HG02642 (cell line): ENCODE measurements around the gene VPS51.

Source experiments
- ATAC-seq: cut with Tn5 transposase; IDR thresholded peaks from one replicate; pipeline ENCODE4 v1.9.1; 2021; ENCODE audit warnings: mild to moderate bottlenecking; ENCODE audit not compliant: unreplicated experiment, poor library complexity

VPS51 gene

DNA sequence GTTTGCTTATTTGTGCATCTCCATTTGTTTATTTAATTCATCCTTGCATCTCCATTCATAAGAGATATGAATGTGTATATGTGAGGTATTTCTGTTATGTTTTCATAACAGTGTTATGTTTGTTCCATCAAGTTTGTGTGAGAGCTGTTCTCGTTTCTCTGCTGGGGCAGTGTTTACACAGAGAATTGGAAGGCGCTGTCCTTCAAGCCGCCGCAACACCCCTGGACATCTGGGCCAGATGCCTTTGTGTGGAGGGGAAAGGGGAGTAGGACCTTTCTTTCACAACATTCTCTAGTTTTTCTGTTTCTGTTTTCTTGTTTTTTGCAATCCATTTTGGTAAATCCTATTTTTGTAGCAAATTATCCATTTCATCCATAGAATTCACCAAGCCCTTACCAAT, 8.6 kb downstream of the VPS51 start:
- ATAC-seq: no peak

DNA sequence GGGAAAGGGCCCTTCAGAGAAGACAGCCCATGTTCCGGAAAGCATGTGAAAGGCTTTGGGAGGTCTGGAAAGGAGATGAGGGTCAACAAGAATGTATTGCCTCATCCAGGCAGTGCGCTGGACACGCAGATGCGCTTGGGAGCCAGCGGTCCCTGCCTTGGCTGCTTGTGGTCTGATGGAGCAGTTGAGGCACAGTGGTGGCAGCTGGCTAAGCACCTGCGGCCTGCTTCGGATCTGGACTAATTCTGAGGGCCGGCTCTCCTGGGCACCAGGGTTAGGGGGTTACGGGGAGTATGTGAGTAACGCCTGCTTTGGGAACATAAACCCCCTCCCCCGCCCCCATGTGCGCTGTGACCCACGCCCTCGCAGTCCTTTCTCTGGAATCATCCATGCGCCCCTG, 11.1 kb downstream of the VPS51 start:
- no peak for ATAC-seq

- ATAC-seq: no peak
Measured at GRCh38 chr11:65107751-65108468, 11.9 kb downstream of the VPS51 start.

DNA sequence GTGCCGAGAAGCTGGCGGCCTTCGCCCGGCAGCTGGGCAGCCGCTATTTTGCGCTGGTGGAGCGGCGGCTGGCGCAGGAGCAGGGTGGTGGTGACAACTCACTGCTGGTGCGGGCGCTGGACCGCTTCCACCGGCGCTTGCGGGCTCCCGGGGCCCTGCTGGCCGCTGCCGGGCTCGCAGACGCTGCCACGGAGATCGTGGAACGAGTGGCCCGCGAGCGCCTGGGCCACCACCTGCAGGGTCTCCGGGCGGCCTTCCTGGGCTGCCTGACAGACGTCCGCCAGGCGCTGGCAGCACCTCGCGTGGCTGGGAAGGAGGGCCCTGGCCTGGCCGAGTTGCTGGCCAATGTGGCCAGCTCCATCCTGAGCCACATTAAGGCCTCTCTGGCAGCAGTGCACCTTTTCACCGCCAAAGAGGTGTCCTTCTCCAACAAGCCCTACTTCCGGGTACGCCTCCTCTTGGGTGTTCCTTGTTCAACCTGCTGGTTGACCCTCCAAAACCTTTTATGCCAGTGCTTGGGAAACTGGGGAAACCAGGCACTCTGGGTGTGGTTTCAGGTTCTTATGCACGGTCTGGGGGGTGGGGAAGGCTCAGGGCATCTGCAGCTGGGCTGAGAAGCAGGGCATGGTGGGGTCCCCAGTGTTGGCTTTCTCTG, 12.6 kb downstream of the VPS51 start:
- ATAC-seq: no peak

GRCh38 chr11:65109231-65110198, 13.5 kb downstream of the VPS51 start:
- no peak for ATAC-seq

DNA sequence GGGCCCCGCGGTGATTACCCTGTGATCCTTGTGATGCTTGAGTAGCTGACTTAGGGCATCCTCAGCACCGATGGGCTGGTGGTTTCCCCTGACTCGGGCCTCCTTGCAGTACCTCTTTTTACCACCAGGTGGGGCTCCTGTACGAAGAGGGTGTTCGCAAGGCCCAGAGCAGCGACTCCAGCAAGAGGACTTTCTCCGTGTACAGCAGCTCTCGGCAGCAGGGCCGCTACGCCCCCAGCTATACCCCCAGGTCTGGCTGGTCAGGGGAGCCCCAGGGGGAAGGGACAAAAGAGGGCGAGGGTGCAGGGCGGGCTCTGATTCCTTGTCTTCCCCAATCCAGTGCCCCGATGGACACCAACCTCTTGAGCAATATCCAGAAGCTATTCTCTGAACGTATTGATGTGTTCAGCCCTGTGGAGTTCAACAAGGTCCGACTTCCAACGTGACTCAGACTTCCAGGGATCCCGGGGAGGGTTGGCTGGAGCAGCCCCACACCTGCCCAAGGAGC, 14.4 kb downstream of the VPS51 start:
- ATAC-seq: no peak

GRCh38 chr11:65111159-65111743, 15.2 kb downstream of the VPS51 start:
- ATAC-seq: no peak

DNA sequence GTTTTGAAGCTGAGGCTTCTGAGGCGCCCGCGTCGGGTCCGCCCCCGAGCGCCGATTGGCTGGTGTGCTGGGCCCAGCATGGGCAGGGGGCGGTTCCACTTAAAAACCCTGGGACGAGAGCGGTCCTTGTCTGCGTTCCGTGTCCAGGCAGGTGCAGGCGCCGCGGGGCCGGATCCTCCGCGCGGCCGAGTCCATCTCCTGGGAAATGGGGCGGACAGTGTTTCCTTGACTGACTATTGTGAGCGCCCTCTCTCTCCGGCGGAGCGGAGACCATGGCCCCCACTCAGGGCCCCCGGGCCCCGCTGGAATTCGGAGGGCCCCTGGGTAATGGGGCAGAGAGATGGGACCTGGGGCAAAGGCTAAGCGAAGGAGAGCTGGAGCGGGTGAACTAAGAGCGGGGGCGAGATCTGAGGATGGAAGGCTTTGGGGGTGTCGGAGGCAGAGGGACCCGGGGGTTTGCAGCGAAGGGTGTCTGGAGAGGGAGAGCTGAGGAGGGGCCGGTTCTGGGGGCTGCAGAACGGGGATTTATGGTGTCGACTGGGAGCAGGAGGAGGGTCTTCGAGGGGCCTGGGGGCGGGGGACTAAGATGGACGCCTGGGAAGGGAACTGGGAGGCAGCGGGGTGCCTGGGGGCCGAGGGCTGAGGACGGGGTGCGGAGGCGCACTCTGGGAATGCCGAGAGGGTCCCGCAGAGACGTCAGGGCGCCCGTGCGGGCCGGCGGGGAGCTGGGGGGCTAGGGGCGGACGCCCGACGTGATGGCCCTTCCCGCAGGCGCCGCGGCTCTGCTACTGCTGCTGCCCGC, 15.9 kb downstream of the VPS51 start, which contains the start of gene TM7SF2:
Gene TM7SF2 (plus strand): TSS at position 129 of the 802 bp plus-strand sequence. CDS start 144 bp downstream, at position 273.
- ATAC-seq: peak; percentile 64

GRCh38 chr11:65112546-65113360, 16.7 kb downstream of the VPS51 start:
- peak; percentile 29 for ATAC-seq

DNA sequence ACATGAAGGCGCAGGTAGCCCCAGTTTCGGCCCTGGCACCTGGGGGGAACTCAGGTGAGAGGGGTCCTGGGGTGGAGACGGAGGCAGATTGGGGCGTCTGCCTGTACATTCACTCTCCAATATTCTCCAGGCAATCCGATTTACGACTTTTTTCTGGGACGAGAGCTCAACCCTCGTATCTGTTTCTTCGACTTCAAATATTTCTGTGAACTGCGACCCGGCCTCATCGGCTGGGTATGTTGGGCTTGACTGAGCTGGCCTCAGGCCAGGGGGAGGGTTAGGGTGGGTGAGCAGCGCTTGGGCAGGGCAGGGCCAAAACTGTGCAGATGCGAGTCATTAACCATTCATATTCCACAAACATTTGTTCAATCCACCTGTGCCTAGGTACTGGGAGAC, 17.3 kb downstream of the VPS51 start:
- no peak for ATAC-seq

GRCh38 chr11:65113839-65114238, 17.8 kb downstream of the VPS51 start:
- no peak for ATAC-seq

DNA sequence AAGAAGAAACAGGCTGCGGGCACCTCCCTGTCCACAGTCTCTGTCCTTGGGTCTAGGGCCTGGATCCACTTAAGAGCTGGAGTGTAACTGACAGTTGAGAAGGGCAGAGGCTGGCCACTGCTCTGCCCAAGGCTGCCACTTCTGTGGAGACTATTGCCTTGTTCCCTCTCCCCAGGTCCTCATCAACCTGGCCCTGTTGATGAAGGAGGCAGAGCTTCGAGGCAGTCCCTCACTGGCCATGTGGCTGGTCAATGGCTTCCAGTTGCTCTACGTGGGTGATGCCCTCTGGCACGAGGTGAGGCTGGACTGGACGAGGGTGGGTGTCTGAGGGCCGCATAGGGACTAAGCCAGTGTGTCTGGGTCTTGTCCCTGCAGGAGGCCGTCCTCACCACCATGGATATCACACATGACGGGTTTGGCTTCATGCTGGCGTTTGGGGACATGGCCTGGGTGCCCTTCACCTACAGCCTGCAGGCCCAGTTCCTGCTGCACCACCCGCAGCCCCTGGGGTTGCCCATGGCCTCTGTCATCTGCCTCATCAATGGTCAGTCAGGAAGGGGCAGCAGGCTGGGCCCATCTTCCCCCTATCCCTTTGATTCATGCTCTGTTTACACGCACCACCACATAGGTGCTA, 18.6 kb downstream of the VPS51 start:
- ATAC-seq: no peak

DNA sequence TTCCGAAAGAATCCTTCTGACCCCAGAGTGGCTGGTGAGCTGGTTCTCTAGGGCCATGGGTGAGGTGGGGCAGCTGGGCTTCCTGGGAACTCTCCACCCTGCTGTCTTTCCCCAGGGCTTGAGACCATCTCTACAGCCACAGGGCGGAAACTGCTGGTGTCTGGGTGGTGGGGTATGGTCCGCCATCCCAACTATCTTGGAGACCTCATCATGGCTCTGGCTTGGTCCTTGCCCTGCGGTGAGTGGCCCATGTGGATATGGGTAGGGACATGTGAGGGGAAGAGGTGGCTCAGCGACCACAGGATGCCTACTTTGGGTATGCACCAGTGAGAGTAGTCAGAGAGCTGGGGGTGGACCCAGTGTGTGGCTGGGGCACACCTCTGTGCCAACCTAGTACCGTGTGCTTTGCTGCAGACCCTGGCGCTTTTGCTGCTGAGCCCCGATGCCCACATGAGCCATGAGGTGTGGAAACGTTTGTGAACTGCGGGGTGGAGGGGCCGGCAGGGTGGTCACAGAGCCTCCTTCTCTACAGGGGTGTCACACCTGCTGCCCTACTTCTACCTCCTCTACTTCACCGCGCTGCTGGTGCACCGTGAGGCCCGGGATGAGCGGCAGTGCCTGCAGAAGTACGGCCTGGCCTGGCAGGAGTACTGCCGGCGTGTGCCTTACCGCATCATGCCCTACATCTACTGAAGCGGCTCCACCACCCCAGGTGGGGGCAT, 19.5 kb downstream of the VPS51 start:
- no peak for ATAC-seq

GRCh38 chr11:65116370-65117205, 20.6 kb downstream of the VPS51 start:
- peak; percentile 2 for ATAC-seq

DNA sequence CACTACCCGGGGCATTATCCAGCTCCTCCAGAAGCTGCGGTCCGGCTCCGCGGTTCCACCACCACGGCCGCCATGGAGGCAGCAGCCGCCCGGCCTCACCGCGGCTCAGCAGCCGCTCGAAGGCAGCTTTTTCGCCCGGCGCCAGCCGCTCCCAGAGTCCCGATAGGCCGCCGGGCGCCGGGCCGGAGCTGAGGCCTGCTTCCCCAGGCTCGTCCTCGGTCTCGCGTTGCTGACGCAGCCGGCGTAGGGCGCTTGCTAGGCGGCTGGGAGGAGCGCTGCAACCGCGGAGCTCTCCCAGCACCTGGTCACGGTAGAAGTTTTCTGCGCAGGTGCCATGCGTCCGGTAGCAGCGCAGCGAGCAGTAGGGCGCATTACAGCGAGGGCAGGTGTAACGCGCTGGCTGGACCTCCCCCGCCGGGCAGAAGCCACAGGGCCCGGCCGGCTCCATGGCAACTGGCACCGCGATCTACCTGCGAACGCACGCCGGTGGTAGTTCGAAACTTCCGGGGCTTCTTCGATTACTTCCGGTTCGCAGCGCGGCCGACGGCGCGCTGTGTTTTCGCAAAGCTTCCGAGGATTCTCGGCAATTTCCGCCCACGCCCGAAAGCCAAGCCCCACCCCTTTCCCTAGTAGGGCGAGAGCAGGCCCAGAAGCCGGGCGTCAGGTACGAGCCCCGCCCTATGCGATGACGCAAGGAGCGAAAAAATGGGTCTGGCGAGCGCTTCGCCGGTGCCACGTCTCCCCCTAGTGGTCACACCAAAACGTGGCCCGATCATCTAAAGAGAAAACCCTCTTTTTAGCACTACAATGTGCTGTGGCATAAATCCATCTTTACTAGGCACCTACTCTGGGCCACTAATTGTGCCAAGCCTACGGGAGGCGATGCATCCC, 21.4 kb downstream of the VPS51 start, which contains the start of gene ZNHIT2:
Gene ZNHIT2 (minus strand): TSS at position 496 of the 891 bp plus-strand sequence. CDS start 48 bp downstream, at position 448.
- peak; percentile 60 for ATAC-seq
